GM18505 (cell line): ENCODE measurements around the gene KLHL17.

Experiments used
- ATAC-seq: cut with Tn5 transposase; IDR thresholded peaks from one replicate; pipeline ENCODE4 v1.9.1; 2021; ENCODE audit not compliant: unreplicated experiment
- POLR2A ChIP-seq: IDR thresholded peaks from 4 replicates; pipeline ENCODE4 v1.6.1; 2011; ENCODE audit warnings: borderline replicate concordance; ENCODE audit not compliant: insufficient read depth, insufficient read length; ENCODE audit errors: extremely low read depth

Gene KLHL17

GRCh38 chr1:927234-927633, 33.1 kb upstream of the KLHL17 start:
- no peak for ATAC-seq
- no peak for TF ChIP-seq POLR2A

DNA sequence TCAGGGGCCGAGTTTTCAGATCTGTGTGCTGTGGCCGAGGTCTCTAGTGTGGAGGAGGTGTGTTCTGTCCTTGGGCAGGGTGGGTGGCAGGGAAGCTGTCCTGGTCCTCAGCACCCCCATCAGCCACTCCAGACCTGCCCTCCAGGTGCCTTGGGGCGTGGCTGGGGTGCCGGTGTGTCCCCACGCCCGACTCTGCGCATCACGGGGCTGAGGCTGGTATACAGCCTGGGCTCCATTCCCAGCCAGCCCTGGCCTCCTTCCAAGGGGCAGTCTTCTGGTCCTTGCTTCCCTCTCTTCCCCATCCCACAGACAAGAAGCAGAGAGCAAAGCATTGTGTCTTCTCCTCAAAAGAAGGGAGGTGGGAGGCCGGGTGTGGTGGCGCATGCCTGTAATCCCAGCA, 32.6 kb upstream of the KLHL17 start:
- no peak for ATAC-seq
- no peak for TF ChIP-seq POLR2A

GRCh38 chr1:928825-929661, 31.3 kb upstream of the KLHL17 start:
- TF ChIP-seq POLR2A: no peak
- ATAC-seq: no peak

DNA sequence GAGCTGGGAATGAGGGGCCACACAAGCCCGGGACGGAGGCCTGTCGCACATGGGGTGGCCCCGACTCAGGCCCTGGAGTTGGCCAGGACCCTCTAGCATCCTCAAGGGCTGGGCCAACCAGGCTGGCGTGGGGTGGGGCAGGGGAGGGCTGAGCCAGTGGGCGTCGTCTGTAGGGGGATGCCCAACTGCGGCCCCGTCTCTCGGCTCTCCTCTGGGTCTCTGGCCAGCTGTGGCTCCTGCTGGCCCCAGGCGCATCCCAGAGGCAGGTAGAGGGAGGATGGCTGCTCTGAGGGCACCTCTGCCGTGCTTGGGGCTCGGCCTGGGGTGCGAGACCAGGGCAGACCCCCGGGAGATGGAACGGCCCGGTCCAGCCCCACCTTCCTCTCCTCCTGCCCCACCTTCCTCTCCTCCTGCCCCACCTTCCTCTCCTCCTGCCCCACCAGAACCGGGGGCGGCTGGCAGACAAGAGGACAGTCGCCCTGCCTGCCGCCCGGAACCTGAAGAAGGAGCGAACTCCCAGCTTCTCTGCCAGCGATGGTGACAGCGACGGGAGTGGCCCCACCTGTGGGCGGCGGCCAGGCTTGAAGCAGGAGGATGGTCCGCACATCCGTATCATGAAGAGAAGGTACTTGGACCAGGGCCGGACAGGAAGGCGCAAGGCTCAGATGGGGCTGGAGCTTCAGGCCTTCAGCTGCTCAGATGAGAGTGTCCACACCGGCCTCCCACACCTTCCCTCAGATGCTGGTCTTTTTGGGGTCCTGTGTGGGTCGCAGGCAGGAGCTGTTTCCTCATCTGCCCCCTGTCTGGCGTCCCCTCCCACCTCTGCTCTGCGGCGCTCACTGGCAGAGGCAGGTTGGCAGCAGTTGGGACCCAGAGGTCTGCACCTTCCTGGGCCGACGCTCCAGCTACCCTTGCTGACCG, 30.4 kb upstream of the KLHL17 start:
- no peak for TF ChIP-seq POLR2A
- ATAC-seq: no peak

DNA sequence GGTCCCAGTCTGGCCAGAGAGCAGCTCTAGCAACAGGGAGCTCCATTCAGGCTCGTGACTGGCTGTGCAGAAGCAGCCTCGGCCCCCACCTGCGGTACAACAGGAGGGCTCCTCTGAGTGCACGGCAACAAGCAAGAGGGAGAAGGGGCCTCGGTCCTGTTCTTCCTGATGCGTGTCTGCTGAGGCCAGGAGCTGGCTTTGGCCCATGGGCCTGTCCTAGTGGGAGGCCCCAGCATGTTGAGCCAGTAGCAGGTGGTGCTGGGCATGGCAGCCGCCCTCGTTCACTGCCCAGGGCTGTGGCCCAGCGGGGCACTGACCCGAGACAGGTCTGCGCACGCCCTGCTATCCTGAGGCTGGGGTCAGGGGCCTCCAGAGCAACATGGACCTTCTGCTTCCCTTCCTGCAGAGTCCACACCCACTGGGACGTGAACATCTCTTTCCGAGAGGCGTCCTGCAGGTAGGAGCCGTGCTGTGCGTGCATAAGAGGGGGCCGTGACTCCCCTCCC, 29.7 kb upstream of the KLHL17 start:
- no peak for ATAC-seq
- no peak for TF ChIP-seq POLR2A

DNA sequence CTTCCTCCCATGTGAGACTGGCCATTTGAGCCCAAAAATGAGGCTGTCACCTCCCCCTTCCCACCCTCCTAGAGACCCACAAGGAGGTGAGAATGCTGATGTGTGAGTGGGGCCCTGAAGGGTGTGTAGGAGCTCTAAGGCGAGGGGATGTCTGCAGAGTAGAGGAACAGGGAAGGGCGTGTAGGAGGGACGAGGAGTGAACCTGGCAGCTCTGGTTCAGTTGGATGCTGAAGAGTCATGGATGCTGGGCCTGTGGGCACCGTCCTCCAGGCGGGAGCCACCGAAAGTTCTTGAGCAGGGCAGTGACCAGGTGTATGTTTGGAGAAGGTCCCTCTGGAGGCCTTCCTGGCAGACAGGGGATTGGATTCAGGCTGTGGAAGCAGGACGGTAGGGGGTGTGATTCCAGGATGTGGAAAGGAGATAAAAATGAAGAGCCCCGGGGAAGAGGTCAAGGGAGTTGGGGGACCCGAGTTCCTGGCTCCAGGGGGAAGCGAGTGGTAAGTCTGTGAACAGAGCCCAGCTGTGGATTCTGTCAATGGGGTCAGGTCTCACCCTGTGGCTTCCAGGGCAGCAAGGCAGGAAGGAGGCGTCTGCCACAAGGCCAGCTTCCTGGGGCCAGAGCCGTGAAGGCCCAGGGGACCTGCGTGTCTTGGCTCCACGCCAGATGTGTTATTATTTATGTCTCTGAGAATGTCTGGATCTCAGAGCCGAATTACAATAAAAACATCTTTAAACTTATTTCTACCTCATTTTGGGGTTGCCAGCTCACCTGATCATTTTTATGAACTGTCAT, 28.8 kb upstream of the KLHL17 start:
- no peak for TF ChIP-seq POLR2A
- ATAC-seq: no peak

GRCh38 chr1:932173-932510, 28.2 kb upstream of the KLHL17 start:
- no peak for ATAC-seq
- TF ChIP-seq POLR2A: no peak

DNA sequence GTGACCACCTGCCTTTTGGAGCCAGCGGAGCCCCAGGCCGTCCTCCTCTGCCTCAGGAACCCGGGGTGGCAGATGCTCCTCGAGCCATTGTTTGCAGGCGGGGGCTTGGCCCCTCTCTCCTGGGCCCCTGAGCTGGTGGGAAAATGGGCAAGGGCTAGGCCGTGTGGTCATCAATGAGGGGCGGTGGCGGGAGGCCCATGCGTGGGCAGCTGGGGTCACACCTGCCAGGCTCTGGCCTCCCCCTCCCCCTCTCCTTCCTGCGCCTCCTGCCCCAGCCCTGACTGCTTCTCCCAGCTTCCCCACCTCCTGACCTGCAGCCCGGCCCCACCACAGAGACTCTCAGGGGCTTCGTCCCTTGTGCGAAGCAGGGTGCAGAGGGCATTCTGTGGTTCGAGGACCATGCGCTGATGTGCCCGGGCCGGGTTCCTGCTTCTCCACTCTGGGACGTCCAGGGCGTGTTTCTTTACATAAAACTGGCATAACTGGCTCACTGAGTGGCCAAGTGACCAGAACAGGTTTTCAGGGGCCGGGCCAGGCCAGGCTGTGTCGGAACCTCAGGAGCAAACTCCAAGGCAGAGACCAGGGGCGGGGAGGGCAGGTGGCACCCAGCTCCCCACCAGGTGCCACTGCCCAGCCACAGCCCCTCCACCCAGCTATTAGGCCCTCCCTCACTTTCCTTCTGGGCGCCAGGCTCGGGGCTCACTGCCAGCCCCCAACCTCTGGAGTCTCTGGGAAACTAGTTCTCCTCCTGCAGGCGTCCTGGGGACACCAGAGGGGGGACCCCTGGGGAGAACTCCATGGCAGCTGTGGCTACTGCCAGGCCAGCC, 27.4 kb upstream of the KLHL17 start:
- no peak for TF ChIP-seq POLR2A
- no peak for ATAC-seq

DNA sequence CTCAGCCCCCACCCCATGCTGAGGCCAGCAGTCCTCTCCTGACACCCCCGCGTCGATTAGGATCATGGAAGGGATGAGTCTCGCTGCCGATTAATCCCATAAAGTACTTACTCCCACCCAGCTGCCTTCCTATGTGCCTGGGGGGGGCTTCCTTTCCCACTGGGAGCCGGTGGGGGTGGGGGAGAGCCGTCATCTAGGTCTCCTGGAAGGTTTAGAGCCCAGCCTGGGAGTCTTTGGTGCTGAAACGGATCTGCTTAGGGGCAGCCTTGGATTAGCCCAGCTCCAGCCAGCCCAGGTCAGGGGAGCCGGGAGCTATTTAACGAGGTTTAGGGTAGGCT, 26.8 kb upstream of the KLHL17 start:
- no peak for TF ChIP-seq POLR2A
- no peak for ATAC-seq

DNA sequence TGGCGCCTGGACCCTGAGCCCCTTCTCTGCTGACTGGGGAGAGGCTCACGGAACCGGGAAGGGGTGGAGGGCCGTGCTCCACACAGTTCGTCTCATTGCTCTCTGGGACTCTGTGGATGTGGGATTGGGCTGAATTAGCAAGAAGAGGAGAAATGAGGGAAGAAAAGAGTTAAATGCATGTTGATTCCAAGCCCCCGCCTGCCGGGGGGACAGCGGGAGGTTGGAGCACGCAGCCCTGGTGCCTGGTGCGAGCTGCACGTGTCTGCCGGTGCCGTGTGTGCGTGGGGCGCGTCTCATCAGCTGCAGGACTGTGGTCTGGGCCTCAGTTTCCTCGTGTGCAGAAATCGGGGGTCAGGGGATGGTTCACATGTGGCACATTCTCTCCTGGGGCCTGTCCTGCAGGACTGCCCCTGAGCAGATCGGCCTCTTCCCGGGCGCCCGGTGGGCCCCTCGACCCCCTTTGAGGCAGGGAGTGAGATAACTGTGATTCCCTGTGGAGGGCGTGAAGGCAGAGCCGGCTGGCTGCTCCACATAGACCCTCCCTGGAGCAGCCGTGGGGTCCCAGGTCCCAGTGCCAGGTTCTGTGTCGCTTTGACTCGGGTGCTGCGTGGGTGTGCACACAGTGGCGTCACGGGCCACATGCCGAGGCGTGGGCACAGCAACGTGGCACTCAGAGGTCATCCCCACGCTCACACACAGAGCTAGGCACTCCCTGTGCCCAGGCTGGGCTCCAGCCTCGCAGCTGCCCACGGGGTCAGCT, 25.2 kb upstream of the KLHL17 start:
- no peak for ATAC-seq

DNA sequence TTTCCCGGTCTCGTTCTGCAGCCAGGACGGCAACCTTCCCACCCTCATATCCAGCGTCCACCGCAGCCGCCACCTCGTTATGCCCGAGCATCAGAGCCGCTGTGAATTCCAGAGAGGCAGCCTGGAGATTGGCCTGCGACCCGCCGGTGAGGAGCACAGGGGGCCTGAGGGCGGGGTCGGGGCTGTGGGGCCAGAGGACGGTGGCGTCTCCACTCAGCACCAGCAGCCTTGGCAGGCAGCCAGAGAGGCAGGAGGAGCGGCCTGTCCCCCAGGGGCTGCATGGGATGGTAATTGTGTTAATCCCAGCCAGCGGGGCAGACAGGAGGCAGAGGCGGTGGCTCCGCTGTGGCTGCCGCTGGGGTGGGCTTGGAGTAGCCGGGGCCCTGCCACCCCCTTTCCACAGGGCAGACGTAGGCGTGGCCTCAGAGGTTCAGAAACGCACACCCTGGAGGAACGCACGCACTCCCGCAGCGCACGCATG, 24.6 kb upstream of the KLHL17 start:
- no peak for ATAC-seq
- no peak for TF ChIP-seq POLR2A

More for the DNA sequence above, 25.2 kb upstream of the KLHL17 start:
- no peak for TF ChIP-seq POLR2A
